DMS53 (cell line): Measurements from ENCODE around the gene STOX2.
"Not testable (repeated sequence)": the region's sequence is repeated elsewhere in the genome, so short reads cannot be mapped to it uniquely, and the experiment has no call there.

Source experiments
- DNase-seq: peaks from one replicate; lab custom pipeline; 2025; lab: John Stamatoyannopoulos, UW

STOX2 gene

GRCh38 chr4:184022679-184023383, 117.7 kb downstream of the STOX2 start:
- DNase-seq, result no peak

- no peak for DNase-seq
Observed at GRCh38 chr4:184024637-184025036, 119.5 kb downstream of the STOX2 start.

- peak; percentile 50 for DNase-seq
Observed at GRCh38 chr4:184028561-184029374, 123.7 kb downstream of the STOX2 start.

GRCh38 chr4:184030036-184030435, 124.9 kb downstream of the STOX2 start:
- no peak for DNase-seq

- DNase-seq, result no peak
Observed at GRCh38 chr4:184030764-184031163, 125.7 kb downstream of the STOX2 start.

GRCh38 chr4:184032091-184032490, 127.0 kb downstream of the STOX2 start:
- no peak for DNase-seq

GRCh38 chr4:184039963-184040383, 134.9 kb downstream of the STOX2 start:
- DNase-seq, result no peak

- no peak for DNase-seq
Observed at GRCh38 chr4:184041156-184041555, 136.0 kb downstream of the STOX2 start.

- no peak for DNase-seq
Observed at GRCh38 chr4:184046148-184046547, 141.0 kb downstream of the STOX2 start.

- not testable (repeated sequence) for DNase-seq
Observed at GRCh38 chr4:184051262-184051661, 146.2 kb downstream of the STOX2 start.

- no peak for DNase-seq
Observed at GRCh38 chr4:184052616-184053015, 147.5 kb downstream of the STOX2 start.

GRCh38 chr4:184053434-184053833, 148.3 kb downstream of the STOX2 start:
- DNase-seq, result no peak

- DNase-seq, result no peak
Observed at GRCh38 chr4:184056877-184057276, 151.8 kb downstream of the STOX2 start.

GRCh38 chr4:184058026-184058425, 152.9 kb downstream of the STOX2 start:
- no peak for DNase-seq

- no peak for DNase-seq
Observed at GRCh38 chr4:184059099-184059498, 154.0 kb downstream of the STOX2 start.

GRCh38 chr4:184061582-184061981, 156.5 kb downstream of the STOX2 start:
- DNase-seq, result no peak

- no peak for DNase-seq
Observed at GRCh38 chr4:184062769-184063168, 157.7 kb downstream of the STOX2 start.

- DNase-seq, result peak; percentile 29
Observed at GRCh38 chr4:184064877-184065276, 159.8 kb downstream of the STOX2 start.

GRCh38 chr4:184066584-184067300, 161.6 kb downstream of the STOX2 start:
- DNase-seq, result no peak

- no peak for DNase-seq
Observed at GRCh38 chr4:184067931-184068554, 162.9 kb downstream of the STOX2 start.
